HEK293 (cell line): ENCODE measurements around the gene CCNK.

ENCODE experiments used
- CTCF ChIA-PET: fragments of 350-600 bp; formaldehyde crosslinking; extraction: SDS; loops from one replicate; lab custom pipeline; 2021; ENCODE audit warnings: antibody characterized with exemption; lab: Yijun Ruan, JAX
- POLR2A ChIA-PET: fragments of 300-600 bp; formaldehyde crosslinking; extraction: SDS; loops from one replicate; lab custom pipeline; 2020; ENCODE audit warnings: antibody characterized with exemption, inconsistent platforms; lab: Yijun Ruan, JAX
- H3K27ac ChIP-seq: fragments of 200-500 bp; sonication (Bioruptor generic); 2 replicates; pipeline ENCODE4 v1.5.1; 2014; ENCODE audit warnings: low read depth, low read length, control low read depth, inconsistent platforms; ENCODE audit errors: extremely low read depth
- H3K36me3 ChIP-seq, 2 experiments: fragments of 200-500 bp in 1 of 2; sonication (Bioruptor generic) in 1 of 2; 1 replicate in 1 of 2; 2 replicates in 1 of 2; pipeline ENCODE4 v1.5.1; 2014 to 2017; ENCODE audit warnings: inconsistent platforms in 2 of 2, low read length in 2 of 2; ENCODE audit not compliant: control insufficient read depth in 2 of 2, insufficient read depth in 1 of 2
- H3K4me1 ChIP-seq: fragments of 200-500 bp; sonication (Bioruptor generic); 2 replicates; pipeline ENCODE4 v1.5.1; 2014; ENCODE audit warnings: mild to moderate bottlenecking, low read length, inconsistent platforms; ENCODE audit not compliant: control insufficient read depth, insufficient read depth
- H3K4me3 ChIP-seq: 2 replicates; pipeline ENCODE4 v1.5.1; 2011; ENCODE audit warnings: low read depth, mild to moderate bottlenecking, control low read depth, low read length, moderate library complexity
- H3K9me3 ChIP-seq: fragments of 200-500 bp; sonication (Bioruptor generic); 2 replicates; pipeline ENCODE4 v1.5.1; 2014; ENCODE audit warnings: low read depth, low read length, inconsistent platforms; ENCODE audit not compliant: control insufficient read depth, insufficient read depth
- EGR2 ChIP-seq: fragments of 450-650 bp; formaldehyde crosslinking; IDR thresholded peaks from 2 replicates; pipeline ENCODE4 v1.5.1; 2016; ENCODE audit warnings: low read depth, missing biosample characterization, missing genetic modification characterization
- GLIS2 ChIP-seq: fragments of 450-650 bp; formaldehyde crosslinking; IDR thresholded peaks from 2 replicates; pipeline ENCODE4 v1.5.1; 2016; ENCODE audit warnings: missing biosample characterization, missing genetic modification characterization
- IKZF3 ChIP-seq: fragments of 450-650 bp; IDR thresholded peaks from 2 replicates; pipeline ENCODE4 v1.5.0; 2018; ENCODE audit warnings: missing biosample characterization, mild to moderate bottlenecking, missing genetic modification characterization, moderate library complexity
- ZBTB20 ChIP-seq: fragments of 450-650 bp; formaldehyde crosslinking; IDR thresholded peaks from 2 replicates; pipeline ENCODE4 v1.5.1; 2016; ENCODE audit warnings: missing biosample characterization, missing genetic modification characterization
- ZBTB8A ChIP-seq: fragments of 450-650 bp; formaldehyde crosslinking; IDR thresholded peaks from 2 replicates; pipeline ENCODE4 v1.5.1; 2016; ENCODE audit warnings: missing biosample characterization, missing genetic modification characterization
- ZFHX2 ChIP-seq: fragments of 450-650 bp; formaldehyde crosslinking; conservative IDR thresholded peaks from 2 replicates; pipeline ENCODE4 v1.5.1; 2016; ENCODE audit warnings: missing biosample characterization, missing genetic modification characterization
- ZFP37 ChIP-seq: fragments of 450-650 bp; formaldehyde crosslinking; IDR thresholded peaks from 2 replicates; pipeline ENCODE4 v1.5.1; 2016; ENCODE audit warnings: missing biosample characterization, missing genetic modification characterization
- ZIC2 ChIP-seq: fragments of 450-650 bp; formaldehyde crosslinking; IDR thresholded peaks from 2 replicates; pipeline ENCODE4 v1.5.1; 2016; ENCODE audit warnings: missing biosample characterization, missing genetic modification characterization
- ZNF223 ChIP-seq: fragments of 450-650 bp; formaldehyde crosslinking; IDR thresholded peaks from 2 replicates; pipeline ENCODE4 v1.5.1; 2016; ENCODE audit warnings: missing biosample characterization, missing genetic modification characterization
- ZNF600 ChIP-seq: fragments of 450-650 bp; formaldehyde crosslinking; IDR thresholded peaks from 2 replicates; pipeline ENCODE4 v1.5.1; 2016; ENCODE audit warnings: missing biosample characterization, missing genetic modification characterization
- ZNF664 ChIP-seq: fragments of 450-650 bp; formaldehyde crosslinking; IDR thresholded peaks from 2 replicates; pipeline ENCODE4 v1.5.1; 2016; ENCODE audit warnings: missing biosample characterization, missing genetic modification characterization
- ZSCAN23 ChIP-seq: fragments of 450-650 bp; formaldehyde crosslinking; IDR thresholded peaks from 2 replicates; pipeline ENCODE4 v1.5.1; 2016; ENCODE audit warnings: missing biosample characterization, missing genetic modification characterization
- TF ChIP-seq, protein P1 (sequence below): fragments of 450-650 bp; formaldehyde crosslinking; IDR thresholded peaks from 2 replicates; pipeline ENCODE4 v1.5.1; 2017; ENCODE audit warnings: missing biosample characterization, mild to moderate bottlenecking, missing genetic modification characterization, moderate library complexity
- TF ChIP-seq, protein P2 (sequence below): fragments of 450-650 bp; formaldehyde crosslinking; IDR thresholded peaks from 2 replicates; pipeline ENCODE4 v1.5.1; 2016; ENCODE audit warnings: missing biosample characterization, missing genetic modification characterization
- TF ChIP-seq, protein P3 (sequence below): sonication (generic); formaldehyde crosslinking; IDR thresholded peaks from 2 replicates; pipeline ENCODE4 v1.8.1; 2022; ENCODE audit warnings: mild to moderate bottlenecking, moderate library complexity, missing genetic modification reagents
- TF ChIP-seq, protein P4 (sequence below): fragments of 450-650 bp; formaldehyde crosslinking; IDR thresholded peaks from 2 replicates; pipeline ENCODE4 v1.5.1; 2016; ENCODE audit warnings: missing biosample characterization, missing genetic modification characterization

Gene CCNK

DNA sequence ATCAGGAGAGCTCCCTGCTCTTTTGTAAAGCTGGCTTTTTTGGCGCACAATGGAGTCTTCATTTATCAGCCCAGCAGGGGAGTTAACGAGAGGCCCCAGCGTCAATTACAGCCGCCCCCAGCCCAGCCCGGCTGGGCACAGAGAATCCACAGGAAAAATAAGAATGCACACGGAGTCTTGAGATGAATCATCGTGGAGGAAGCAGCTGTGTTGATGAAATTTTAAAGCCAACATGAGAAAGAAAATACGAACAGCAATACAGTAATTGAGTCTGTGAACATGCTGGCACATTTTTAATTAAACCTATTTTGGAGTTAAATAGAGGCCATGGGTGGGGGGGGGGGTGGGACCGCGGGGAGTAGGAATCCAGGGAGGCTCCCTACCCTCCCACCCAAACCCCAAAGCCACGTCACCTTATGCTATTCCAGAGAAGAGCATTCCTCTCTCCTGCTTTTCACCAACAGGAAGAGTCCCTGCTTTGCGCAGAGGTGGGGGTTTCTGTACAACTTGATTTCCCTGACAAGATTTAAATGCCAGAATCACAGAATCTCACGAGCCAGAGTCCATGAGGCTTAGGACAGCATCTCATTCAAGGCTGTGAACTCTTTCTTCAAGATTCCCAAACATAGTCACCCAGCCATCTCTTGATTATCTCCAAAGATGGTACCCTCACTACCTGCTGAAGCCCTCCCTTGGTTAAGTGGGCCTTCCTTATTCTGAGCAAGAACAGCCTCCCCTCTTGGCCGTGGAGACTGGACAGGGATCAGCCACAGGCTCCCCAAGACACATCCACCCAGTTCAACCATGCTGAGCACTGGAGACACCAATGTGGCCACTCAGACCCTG lies 50.3 kb downstream of the CCNK start (continued):
- TF ChIP-seq, protein P1, sequence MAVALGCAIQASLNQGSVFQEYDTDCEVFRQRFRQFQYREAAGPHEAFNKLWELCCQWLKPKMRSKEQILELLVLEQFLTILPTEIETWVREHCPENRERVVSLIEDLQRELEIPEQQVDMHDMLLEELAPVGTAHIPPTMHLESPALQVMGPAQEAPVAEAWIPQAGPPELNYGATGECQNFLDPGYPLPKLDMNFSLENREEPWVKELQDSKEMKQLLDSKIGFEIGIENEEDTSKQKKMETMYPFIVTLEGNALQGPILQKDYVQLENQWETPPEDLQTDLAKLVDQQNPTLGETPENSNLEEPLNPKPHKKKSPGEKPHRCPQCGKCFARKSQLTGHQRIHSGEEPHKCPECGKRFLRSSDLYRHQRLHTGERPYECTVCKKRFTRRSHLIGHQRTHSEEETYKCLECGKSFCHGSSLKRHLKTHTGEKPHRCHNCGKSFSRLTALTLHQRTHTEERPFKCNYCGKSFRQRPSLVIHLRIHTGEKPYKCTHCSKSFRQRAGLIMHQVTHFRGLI (tag by site-specific recombination) = peak; percentile 47; the same call in 1 of the 2 replicates
- TF ChIP-seq, protein P2, sequence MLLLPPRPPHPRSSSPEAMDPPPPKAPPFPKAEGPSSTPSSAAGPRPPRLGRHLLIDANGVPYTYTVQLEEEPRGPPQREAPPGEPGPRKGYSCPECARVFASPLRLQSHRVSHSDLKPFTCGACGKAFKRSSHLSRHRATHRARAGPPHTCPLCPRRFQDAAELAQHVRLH = peak; percentile 76
- TF ChIP-seq IKZF3 (0 out of 2 replicates have a peak, but pooled peaks have one; percentile 11), ZFP37 (no peak), ZBTB8A (0 out of 2 replicates have a peak, but pooled peaks have one; percentile 22), ZFHX2 (tag by site-specific recombination) (peak; percentile 71), ZIC2 (tag by site-specific recombination) (peak; percentile 90), EGR2 (tag by site-specific recombination) (peak; percentile 41; the same call in 1 of the 2 replicates), ZSCAN23 (tag by site-specific recombination) (no peak), GLIS2 (peak; percentile 26; the same call in 1 of the 2 replicates)
- TF ChIP-seq, protein P3, sequence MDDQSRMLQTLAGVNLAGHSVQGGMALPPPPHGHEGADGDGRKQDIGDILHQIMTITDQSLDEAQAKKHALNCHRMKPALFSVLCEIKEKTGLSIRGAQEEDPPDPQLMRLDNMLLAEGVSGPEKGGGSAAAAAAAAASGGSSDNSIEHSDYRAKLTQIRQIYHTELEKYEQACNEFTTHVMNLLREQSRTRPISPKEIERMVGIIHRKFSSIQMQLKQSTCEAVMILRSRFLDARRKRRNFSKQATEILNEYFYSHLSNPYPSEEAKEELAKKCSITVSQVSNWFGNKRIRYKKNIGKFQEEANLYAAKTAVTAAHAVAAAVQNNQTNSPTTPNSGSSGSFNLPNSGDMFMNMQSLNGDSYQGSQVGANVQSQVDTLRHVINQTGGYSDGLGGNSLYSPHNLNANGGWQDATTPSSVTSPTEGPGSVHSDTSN (CRISPR knock-in tag) = no peak
- TF ChIP-seq, protein P4, sequence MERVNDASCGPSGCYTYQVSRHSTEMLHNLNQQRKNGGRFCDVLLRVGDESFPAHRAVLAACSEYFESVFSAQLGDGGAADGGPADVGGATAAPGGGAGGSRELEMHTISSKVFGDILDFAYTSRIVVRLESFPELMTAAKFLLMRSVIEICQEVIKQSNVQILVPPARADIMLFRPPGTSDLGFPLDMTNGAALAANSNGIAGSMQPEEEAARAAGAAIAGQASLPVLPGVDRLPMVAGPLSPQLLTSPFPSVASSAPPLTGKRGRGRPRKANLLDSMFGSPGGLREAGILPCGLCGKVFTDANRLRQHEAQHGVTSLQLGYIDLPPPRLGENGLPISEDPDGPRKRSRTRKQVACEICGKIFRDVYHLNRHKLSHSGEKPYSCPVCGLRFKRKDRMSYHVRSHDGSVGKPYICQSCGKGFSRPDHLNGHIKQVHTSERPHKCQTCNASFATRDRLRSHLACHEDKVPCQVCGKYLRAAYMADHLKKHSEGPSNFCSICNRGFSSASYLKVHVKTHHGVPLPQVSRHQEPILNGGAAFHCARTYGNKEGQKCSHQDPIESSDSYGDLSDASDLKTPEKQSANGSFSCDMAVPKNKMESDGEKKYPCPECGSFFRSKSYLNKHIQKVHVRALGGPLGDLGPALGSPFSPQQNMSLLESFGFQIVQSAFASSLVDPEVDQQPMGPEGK (tag by site-specific recombination) = peak; percentile 25; the same call in 1 of the 2 replicates

DNA sequence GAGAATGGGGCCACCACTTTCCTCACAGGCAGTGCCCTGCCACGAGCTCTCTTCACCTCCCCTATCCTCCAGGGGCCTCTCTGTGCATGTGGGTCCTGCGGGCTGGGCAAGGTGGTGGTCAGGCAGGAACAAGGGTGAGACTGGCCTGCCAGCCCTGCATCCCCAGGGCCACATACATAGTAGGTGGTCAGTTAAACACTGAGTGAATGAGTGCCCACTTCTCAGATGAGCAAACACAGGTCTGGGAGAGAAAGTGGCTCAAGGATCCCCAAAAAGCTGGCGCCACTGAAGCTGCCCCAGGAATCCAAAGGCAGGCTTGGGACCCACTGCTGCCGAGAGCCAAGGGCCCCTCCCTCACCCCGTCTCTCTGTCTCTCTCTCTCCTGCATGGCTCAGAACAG lies 51.1 kb downstream of the CCNK start:
- Histone ChIP-seq H3K4me1 (peaks cover 3% of the 10 kb centered on the region; the same call in 1 of the 2 replicates), H3K36me3 (no peaks in the 10 kb centered on the region), H3K9me3 (no peaks in the 10 kb centered on the region), H3K27ac (no peak overlapping the region), H3K4me3 (no peak overlapping the region)
- ChIA-PET CTCF (no interaction called here), POLR2A (no interaction called here)
- TF ChIP-seq ZNF664 (tag by site-specific recombination) (peak; percentile 97), ZBTB20 (tag by site-specific recombination) (no peak)

DNA sequence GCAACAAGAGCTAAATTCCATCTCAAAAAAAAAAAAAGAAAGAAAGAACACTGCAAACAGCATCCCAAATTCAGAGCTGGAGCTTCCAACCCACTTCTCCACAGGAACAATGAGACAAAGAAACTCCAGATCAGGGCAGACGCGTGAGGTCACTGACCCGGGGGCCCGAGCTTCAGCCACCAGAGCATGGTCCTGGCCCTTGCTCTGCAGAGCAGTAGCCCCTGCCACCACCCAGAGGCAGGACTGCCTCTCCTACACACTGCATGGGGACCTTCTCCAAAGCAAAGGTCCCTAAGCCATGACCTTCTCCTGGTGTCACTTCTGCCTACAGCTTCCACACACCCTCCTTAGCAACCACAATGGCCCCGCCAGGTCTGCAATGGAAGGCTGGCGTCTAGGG lies 53.1 kb downstream of the CCNK start:
- no peaks in the 10 kb centered on the region for H3K9me3 ChIP-seq
- no peak for TF ChIP-seq ZNF223 (tag by site-specific recombination)
- TF ChIP-seq ZNF600 (tag by site-specific recombination) = peak; percentile 57; the same call in 1 of the 2 replicates
- no peaks in the 10 kb centered on the region for H3K36me3 ChIP-seq
- ChIA-PET CTCF (no interaction called here), POLR2A (interaction anchor here (0.6 to 1.2 kb wide), 2 partner anchors 10 to 89 kb away, joined by 3 read pairs; no protein-coding TSS in a partner anchor)
- no peak overlapping the region for H3K27ac ChIP-seq
- peaks cover 3% of the 10 kb centered on the region; the same call in 1 of the 2 replicates for H3K4me1 ChIP-seq
- H3K4me3 ChIP-seq = no peak overlapping the region
